Activated CD4-positive, alpha-beta T cell treated with anti-CD3 and anti-CD28 coated beads for 36 hours (primary cell): Measurements from ENCODE around the gene ZEB1. TPM values are rescaled to one million over a fixed set of nuclear protein-coding genes. Genes with fewer than 3 reads are reported as not detected.

Experiments
- ATAC-seq: fragments of 200-7000 bp; cut with Tn5 transposase; one replicate; pipeline ENCODE4 v1.10.0; 2021; ENCODE audit warnings: mild to moderate bottlenecking, moderate library complexity
- CTCF ChIA-PET: fragments of 350-600 bp; sonication (Branson Sonifier 250); formaldehyde crosslinking; loops from one replicate; lab custom pipeline; 2021; ENCODE audit warnings: antibody characterized with exemption; lab: Charles Lee
- POLR2A ChIA-PET: fragments of 350-600 bp; sonication (Branson Sonifier 250); formaldehyde crosslinking; loops from one replicate; lab custom pipeline; 2021; ENCODE audit warnings: antibody characterized with exemption, inconsistent platforms; lab: Charles Lee
- DNase-seq: peaks from one replicate; pipeline ENCODE4 v3.0.0-alpha.2; 2020
- H3K27ac Mint-ChIP-seq: one replicate; pipeline ENCODE4 v1.8.0; 2021; ENCODE audit warnings: mixed read lengths
- H3K27me3 Mint-ChIP-seq: one replicate; pipeline ENCODE4 v1.8.0; 2021; ENCODE audit warnings: mixed read lengths
- H3K36me3 Mint-ChIP-seq: one replicate; pipeline ENCODE4 v1.8.0; 2021; ENCODE audit warnings: low read depth, mixed read lengths
- H3K4me1 Mint-ChIP-seq: one replicate; pipeline ENCODE4 v1.8.0; 2021; ENCODE audit warnings: mixed read lengths
- H3K4me3 Mint-ChIP-seq: one replicate; pipeline ENCODE4 v1.8.0; 2021; ENCODE audit warnings: mild to moderate bottlenecking, moderate library complexity, mixed read lengths
- H3K9me3 Mint-ChIP-seq: one replicate; pipeline ENCODE4 v1.8.0; 2021; ENCODE audit warnings: low read depth, mixed read lengths
- intact Hi-C, 2 experiments: fragments of 100-400 bp; cut with DNase I in 1 of 2; cut with micrococcal nuclease in 1 of 2; formaldehyde crosslinking; loops; one replicate each; pipeline versions ENCODE4 v1.14.2 to v1.15.1; 2022 to 2024; cut with DNase I, micrococcal nuclease
- total RNA-seq, 2 experiments: library from RNA; stranded (reverse); gene quantifications; one replicate each; pipeline ENCODE4 v1.2.3, GENCODE V29; 2021

Gene ZEB1
- total RNA-seq, 2 experiments from 2014 or later, result 32.0 to 49.0 TPM

- Mint-ChIP-seq H3K9me3 (no peaks in the 10 kb centered on the region), H3K4me1 (peaks cover 5% of the 10 kb centered on the region), H3K4me3 (no peak overlapping the region), H3K27me3 (no peaks in the 10 kb centered on the region), H3K36me3 (no peaks in the 10 kb centered on the region), H3K27ac (no peak overlapping the region)
- POLR2A ChIA-PET, result no interaction called here
- no peak for ATAC-seq
- intact Hi-C loops, result no loop called here
- no peak for DNase-seq
- CTCF ChIA-PET, result no interaction called here
Measured at GRCh38 chr10:31296754-31297153, 22.3 kb upstream of the ZEB1 start.

DNA sequence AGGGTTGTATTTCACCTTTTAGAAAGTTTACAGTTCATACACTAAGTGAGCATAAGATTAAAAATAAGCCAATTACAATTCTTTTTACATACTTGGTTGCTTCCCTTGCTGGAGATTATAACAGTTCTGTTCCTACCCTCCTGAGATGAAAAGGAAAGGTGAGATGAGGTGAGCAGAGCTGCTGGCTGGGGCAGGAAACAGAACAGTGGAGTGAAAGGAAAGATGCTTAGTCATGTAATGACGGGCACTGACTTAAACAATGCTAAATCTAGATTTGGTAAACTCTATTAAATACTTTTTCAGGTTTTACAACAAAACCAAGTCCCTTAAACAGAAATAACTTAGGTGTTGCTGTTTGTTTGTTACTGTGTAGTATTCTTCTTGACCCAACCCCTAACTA is 19.9 kb upstream of the ZEB1 start:
- no peak overlapping the region for H3K4me3 Mint-ChIP-seq
- peak; percentile 87 for ATAC-seq
- ChIA-PET CTCF (interaction anchor here (0.7 kb wide), 1 partner anchor 267 kb away, joined by 6 read pairs; the partner anchor contains the start of gene ZNF438), POLR2A (no interaction called here)
- H3K4me1 Mint-ChIP-seq, result peaks cover 5% of the 10 kb centered on the region
- intact Hi-C loops, result no loop called here
- H3K9me3 Mint-ChIP-seq, result no peaks in the 10 kb centered on the region
- H3K27me3 Mint-ChIP-seq, result no peaks in the 10 kb centered on the region
- DNase-seq, result peak; percentile 17
- no peaks in the 10 kb centered on the region for H3K36me3 Mint-ChIP-seq
- no peak overlapping the region for H3K27ac Mint-ChIP-seq

DNA sequence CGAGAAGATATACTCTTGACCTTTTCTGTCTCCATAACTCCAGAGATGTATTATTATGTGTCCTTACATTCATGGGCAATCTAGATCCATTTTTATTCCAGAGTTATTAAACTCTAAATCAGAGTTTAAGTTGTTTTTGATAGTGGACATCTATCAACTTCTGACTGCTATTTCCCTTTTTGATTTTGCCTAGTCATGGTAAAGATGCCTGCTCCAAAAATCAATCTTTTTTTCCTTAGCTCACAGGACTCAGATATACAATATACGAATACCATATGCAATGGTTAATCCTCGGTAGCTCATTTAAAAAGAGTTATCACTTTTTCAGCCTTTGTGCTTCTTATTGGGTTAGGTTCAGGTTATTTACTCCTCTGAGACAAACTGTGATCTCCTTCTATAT is 15.8 kb upstream of the ZEB1 start:
- Mint-ChIP-seq H3K36me3 (no peaks in the 10 kb centered on the region), H3K4me1 (peaks cover 5% of the 10 kb centered on the region), H3K9me3 (no peaks in the 10 kb centered on the region), H3K27me3 (peaks cover 4% of the 10 kb centered on the region), H3K27ac (no peak overlapping the region), H3K4me3 (no peak overlapping the region)
- DNase-seq (no peak), ATAC-seq (no peak)
- CTCF ChIA-PET, result no interaction called here
- POLR2A ChIA-PET, result no interaction called here
- intact Hi-C loops, result no loop called here

- Mint-ChIP-seq H3K4me3 (no peak overlapping the region), H3K27ac (no peak overlapping the region), H3K27me3 (peaks cover 4% of the 10 kb centered on the region), H3K9me3 (no peaks in the 10 kb centered on the region), H3K36me3 (peaks cover 3% of the 10 kb centered on the region), H3K4me1 (no peaks in the 10 kb centered on the region)
- DNase-seq, result no peak
- CTCF ChIA-PET, result no interaction called here
- POLR2A ChIA-PET, result no interaction called here
- no peak for ATAC-seq
- intact Hi-C loops, result no loop called here
Measured at GRCh38 chr10:31304291-31304970, 14.6 kb upstream of the ZEB1 start.

GRCh38 chr10:31313396-31313795 is 5.6 kb upstream of the ZEB1 start:
- ATAC-seq, result no peak
- H3K27ac Mint-ChIP-seq, result no peak overlapping the region
- intact Hi-C loops, result loop anchor here in 1 of 2 experiments (10.0 kb wide), 1 partner anchor 451 kb away; no protein-coding TSS in a partner anchor
- peaks cover 17% of the 10 kb centered on the region for H3K4me1 Mint-ChIP-seq
- H3K27me3 Mint-ChIP-seq, result no peaks in the 10 kb centered on the region
- DNase-seq, result no peak
- no peak overlapping the region for H3K4me3 Mint-ChIP-seq
- POLR2A ChIA-PET, result no interaction called here
- CTCF ChIA-PET, result interaction anchor here (1.4 kb wide), 1 partner anchor 230 kb away, joined by 3 read pairs; no protein-coding TSS in a partner anchor
- H3K9me3 Mint-ChIP-seq, result no peaks in the 10 kb centered on the region
- peaks cover 10% of the 10 kb centered on the region for H3K36me3 Mint-ChIP-seq

GRCh38 chr10:31314256-31315150 is 4.5 kb upstream of the ZEB1 start:
- Mint-ChIP-seq H3K9me3 (no peaks in the 10 kb centered on the region), H3K27ac (no peak overlapping the region), H3K36me3 (peaks cover 8% of the 10 kb centered on the region), H3K27me3 (no peaks in the 10 kb centered on the region), H3K4me1 (peaks cover 17% of the 10 kb centered on the region), H3K4me3 (no peak overlapping the region)
- intact Hi-C loops, result loop anchor here (5.0 to 10.0 kb wide), 8 partner anchors 177 to 1133 kb away; partner anchors contain the start of gene CCDC7 (in 1 of the 2)
- POLR2A ChIA-PET, result no interaction called here
- DNase-seq (no peak), ATAC-seq (no peak)
- CTCF ChIA-PET, result no interaction called here

DNA sequence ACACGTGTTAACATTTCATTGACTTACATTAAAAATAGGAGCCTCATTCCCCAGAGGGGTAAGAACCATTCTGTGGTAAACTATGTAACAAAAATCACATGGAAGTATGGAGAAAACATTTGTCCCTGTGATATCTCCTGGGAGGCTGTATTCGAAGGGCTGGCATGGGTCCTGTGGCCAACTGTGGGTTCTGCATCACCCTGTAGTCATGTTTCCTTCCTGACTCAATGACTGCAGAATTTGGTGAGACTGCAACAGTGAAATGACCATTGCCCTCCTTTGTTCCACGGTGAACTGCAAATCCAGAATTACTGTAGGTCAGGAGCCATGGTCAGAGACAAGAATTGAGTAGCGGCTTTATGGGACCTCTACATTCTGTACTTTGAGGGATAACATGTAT is 3.6 kb upstream of the ZEB1 start:
- no peak for DNase-seq
- no peaks in the 10 kb centered on the region for H3K9me3 Mint-ChIP-seq
- intact Hi-C loops, result loop anchor here (5.0 to 10.0 kb wide), 8 partner anchors 178 to 1132 kb away; partner anchors contain the start of gene CCDC7 (in 1 of the 2)
- CTCF ChIA-PET, result no interaction called here
- H3K27ac Mint-ChIP-seq, result no peak overlapping the region
- H3K27me3 Mint-ChIP-seq, result no peaks in the 10 kb centered on the region
- POLR2A ChIA-PET, result no interaction called here
- peaks cover 8% of the 10 kb centered on the region for H3K36me3 Mint-ChIP-seq
- no peak overlapping the region for H3K4me3 Mint-ChIP-seq
- peaks cover 17% of the 10 kb centered on the region for H3K4me1 Mint-ChIP-seq
- ATAC-seq, result no peak

DNA sequence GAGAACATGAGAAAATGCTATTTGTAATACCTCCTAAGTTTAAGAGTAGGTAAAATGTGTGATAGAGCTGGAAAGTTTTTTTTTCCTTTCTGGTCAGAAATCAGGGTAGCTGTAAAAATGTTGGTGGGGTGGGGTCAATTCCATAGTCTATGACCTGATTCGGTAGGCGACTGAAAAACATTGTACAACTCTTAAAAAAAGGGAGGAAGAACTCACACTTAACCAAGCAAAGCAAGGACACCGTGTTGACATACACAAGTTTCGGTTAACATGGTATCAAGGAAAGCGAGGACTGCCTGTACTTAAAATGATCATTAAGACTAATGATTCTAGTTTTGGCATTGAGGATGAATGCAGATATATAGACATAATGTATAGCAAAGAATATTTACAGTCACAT is 1.8 kb upstream of the ZEB1 start:
- DNase-seq (no peak), ATAC-seq (no peak)
- Mint-ChIP-seq H3K4me3 (peak overlapping the region; percentile 42), H3K9me3 (no peaks in the 10 kb centered on the region), H3K27me3 (no peaks in the 10 kb centered on the region), H3K4me1 (peaks cover 26% of the 10 kb centered on the region), H3K27ac (no peak overlapping the region), H3K36me3 (peaks cover 8% of the 10 kb centered on the region)
- ChIA-PET POLR2A (interaction anchor here (1.2 kb wide), 1 partner anchor 216 kb away, joined by 3 read pairs; no protein-coding TSS in a partner anchor), CTCF (interaction anchor here (0.6 to 1.5 kb wide), 5 partner anchors 17 to 677 kb away, joined by 3 to 4 read pairs (median 4); no protein-coding TSS in a partner anchor)
- intact Hi-C loops, result loop anchor here (5.0 to 10.0 kb wide), 8 partner anchors 180 to 1130 kb away; partner anchors contain the start of gene CCDC7 (in 1 of the 2)

GRCh38 chr10:31317652-31318381 is 1.2 kb upstream of the ZEB1 start:
- peak; percentile 87 for DNase-seq
- ChIA-PET CTCF (interaction anchor here (0.6 to 1.5 kb wide), 4 partner anchors 16 to 678 kb away, joined by 3 to 4 read pairs (median 4); no protein-coding TSS in a partner anchor), POLR2A (interaction anchor here (0.6 to 1.5 kb wide), 3 partner anchors 140 to 286 kb away, joined by 3 to 4 read pairs (median 3); partner anchors contain the start of gene ZNF438)
- intact Hi-C loops, result loop anchor here (1.0 to 10.0 kb wide), 16 partner anchors 35 to 1129 kb away; partner anchors contain the start of gene CCDC7 (in 1 of the 2)
- peaks cover 32% of the 10 kb centered on the region for H3K4me1 Mint-ChIP-seq
- H3K27ac Mint-ChIP-seq, result peak overlapping the region; percentile 97
- peaks cover 8% of the 10 kb centered on the region for H3K36me3 Mint-ChIP-seq
- H3K9me3 Mint-ChIP-seq, result no peaks in the 10 kb centered on the region
- no peak for ATAC-seq
- no peaks in the 10 kb centered on the region for H3K27me3 Mint-ChIP-seq
- peak overlapping the region; percentile 93 for H3K4me3 Mint-ChIP-seq

DNA sequence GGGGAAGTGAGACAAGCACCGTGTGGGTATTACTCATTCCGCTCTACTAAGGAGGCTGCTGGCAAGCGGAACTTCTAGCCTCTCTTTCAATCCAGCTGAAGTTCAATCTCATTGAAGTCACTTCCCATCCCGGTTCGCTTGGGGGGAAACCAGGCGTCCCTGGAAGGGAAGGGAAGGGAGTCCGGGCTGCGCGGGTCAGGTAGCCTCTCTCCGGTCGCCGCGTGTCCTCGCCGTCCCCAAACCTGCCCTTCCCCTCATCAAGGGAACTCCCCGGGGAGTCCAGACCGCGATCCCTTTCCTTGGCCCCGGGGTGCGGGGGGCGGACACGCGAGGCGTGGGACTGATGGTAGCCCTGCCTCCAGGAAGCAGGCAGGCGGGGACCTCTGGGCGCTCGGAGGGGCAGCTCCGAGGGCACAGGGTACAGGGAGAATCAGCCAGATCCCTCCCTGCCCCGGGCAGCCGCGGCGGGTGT is 598 bp upstream of the ZEB1 start:
- Mint-ChIP-seq H3K27ac (peak overlapping the region; percentile 97), H3K4me3 (peak overlapping the region; percentile 93), H3K27me3 (no peaks in the 10 kb centered on the region), H3K36me3 (peaks cover 8% of the 10 kb centered on the region), H3K4me1 (peaks cover 35% of the 10 kb centered on the region), H3K9me3 (no peaks in the 10 kb centered on the region)
- intact Hi-C loops, result loop anchor here (1.0 to 10.0 kb wide), 16 partner anchors 35 to 1129 kb away; partner anchors contain the start of gene CCDC7 (in 1 of the 2)
- POLR2A ChIA-PET, result interaction anchor here (1.2 to 1.5 kb wide), 2 partner anchors 218 to 287 kb away, joined by 3 to 4 read pairs; partner anchors contain the start of gene ZNF438
- CTCF ChIA-PET, result interaction anchor here (0.6 to 1.5 kb wide), 3 partner anchors 16 to 590 kb away, joined by 3 to 4 read pairs (median 4); no protein-coding TSS in a partner anchor
- ATAC-seq (peak; percentile 70), DNase-seq (peak; percentile 74)
